Iris pigment epithelial cell (primary cell): ENCODE results near the gene GJD3.
A peak's percentile ranks its signal among the peaks of the same experiment; 100 is the strongest.

Source experiments
- DNase-seq: peaks from one replicate; pipeline ENCODE4 v3.0.0-alpha.2; 2011; ENCODE audit warnings: low read depth

The GJD3 gene

DNA sequence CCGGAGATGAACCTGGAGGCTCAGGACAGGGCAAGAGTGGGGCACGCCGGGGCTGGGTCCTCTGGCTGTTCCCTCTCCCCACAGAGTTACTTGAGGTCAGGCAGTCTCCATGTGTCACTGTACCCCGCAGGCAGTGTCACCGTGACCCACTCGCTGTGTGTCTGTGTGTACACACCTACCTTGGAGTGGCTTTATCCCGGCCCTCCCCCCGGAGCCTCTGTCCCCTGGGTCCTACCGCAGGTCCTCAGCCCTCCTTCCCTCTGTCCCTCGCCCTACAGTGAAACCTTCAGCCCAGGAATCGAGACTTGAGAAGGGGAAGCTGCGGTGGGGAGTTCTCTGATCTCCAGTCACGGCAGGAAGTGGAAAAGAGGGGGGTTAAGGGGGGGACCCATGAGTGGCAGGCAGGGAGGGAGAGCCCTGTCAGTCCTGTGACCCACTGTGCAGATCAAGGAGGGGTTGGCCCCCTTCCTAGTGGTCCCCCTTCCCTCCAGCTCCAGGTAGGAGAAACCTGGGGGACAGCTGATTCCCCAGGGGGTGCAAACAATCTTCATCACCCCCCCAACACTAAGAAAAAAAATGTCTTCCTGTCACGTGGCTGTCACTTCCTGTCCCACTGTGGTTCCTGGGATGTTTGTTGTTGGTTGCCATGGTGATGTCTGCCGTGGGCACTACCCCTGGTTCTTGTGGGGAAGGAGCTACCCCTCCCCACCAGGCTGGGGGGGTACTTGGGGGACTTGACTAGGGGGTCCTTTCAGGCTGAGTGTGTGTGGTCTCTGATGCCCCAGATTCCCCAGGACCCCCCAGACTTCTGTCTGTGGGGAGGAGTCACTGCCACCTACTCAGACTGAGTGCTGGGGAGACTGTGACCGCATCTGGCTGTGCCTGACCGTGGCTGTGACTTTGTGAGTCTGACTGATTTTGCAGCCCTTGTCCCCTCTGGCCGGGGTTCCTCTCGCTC lies 41.9 kb downstream of the GJD3 start:
- DNase-seq: peak; percentile 73

DNA sequence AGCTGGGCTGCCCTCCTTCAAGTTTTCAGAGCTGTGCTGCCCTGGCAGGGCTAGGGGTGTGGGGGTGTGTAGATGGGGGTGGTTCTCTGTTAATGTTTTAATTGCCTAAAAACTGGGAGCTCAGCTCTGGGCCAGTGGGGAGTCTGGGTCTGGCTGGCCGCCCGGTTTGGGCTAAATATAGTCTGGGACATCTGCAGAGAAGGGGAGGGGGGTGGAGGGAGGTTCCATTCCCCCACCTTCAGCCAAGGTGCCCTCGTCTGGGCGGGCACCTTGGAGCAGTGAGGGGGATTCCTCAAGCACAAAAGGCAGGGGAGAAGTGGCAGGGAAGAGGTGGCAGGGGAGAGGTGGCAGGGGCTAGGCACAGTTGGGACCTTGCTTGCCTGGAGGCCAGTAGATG lies 42.6 kb downstream of the GJD3 start:
- DNase-seq: no peak

DNA sequence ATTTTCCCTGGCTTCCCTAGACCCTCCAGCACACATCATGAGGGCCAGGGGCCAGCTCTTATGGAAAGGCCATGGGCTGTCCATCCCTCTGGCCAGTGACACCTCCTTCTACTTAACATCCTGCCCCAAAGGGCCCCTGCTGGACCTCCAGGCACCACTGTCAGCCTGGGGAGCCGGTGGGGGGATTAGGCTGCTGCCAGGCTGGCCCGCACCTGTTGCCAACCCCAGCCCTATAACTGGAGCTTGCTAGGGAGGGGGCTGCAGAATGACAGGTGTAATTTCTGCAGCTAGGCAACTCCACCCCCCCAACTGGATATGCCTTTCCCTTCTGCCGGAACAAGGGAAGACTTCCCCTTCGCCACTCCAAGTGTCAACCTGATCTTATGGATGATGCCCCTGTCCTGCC lies 43.0 kb downstream of the GJD3 start:
- no peak for DNase-seq

DNA sequence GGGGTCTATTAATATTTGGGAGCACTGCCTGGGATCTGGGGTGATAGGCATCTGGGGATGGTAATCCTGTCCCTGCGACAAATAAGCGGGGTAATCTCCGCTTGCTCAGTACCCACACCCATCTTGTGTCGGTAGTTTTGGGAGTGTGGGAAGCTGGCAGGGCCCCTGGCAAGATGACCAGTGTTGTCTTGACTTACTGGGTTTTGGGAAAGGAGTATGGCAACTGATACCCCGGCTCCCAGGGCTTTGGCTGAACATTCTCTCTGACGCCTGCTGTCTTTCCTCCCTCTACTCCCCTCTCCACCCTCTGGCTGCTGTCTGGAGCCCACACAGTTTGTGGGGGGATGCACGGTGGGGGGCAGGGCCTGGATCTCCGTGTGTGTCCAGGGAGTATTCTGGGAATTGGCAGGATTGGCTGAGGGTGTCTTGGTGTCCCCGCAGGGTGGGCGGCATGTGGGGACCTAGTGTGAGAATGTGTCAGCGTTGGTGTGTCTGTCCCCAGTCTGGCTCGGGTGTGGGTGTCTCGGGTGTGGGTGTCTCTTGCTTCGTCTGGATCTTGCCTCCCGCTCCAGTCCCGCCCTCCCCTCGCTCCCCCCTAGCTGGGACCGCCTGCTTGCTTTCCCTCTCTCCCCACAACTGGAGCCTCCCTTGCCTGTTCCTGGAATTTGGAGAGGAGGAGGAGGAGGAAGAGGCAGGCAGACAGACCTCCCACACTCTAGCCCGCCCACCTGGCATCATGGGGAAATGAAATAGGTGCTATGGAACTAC lies 43.6 kb downstream of the GJD3 start:
- DNase-seq: no peak

DNA sequence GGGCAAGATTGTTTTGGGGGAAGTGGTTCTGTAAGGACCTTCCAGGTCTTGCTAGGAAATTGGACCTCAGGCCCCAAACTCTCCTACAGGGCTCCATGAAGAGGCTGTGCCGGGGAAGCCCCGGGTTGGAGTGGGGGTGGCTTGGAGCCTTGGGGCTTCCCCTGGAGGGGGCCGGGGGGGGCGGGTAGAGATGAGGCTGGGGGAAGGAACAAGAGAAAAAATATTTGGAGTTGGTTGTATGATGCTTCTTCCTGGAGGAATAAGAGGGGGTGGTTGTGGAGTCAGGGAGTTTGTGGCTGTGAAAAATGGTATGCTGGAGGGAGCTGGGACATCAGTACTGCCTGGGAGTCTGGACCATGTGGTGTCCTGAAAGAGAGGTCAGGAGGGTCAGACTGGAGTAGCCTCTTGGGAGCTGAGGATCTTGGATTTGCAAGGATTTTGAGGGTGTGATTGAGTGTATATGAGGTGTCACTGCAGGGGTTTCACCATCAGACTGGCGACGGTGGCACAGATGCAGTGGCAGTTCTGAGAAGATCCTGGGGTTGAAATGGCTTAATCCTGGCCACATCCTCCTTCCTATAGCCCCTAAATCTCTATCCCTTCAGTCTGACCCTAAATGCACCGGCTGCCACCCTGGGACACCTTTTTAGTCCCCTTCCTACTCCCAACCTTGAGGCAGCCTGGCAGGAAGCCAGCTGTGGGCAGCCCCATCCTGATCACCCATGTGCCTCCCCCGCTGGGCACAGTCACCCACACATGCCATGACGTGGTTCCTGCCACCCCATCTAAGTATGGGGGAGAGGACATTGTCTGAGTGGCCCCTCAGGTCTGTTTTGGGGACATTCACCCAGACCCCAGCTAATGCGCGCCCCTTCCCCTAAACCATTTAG lies 44.6 kb downstream of the GJD3 start:
- DNase-seq: no peak

DNA sequence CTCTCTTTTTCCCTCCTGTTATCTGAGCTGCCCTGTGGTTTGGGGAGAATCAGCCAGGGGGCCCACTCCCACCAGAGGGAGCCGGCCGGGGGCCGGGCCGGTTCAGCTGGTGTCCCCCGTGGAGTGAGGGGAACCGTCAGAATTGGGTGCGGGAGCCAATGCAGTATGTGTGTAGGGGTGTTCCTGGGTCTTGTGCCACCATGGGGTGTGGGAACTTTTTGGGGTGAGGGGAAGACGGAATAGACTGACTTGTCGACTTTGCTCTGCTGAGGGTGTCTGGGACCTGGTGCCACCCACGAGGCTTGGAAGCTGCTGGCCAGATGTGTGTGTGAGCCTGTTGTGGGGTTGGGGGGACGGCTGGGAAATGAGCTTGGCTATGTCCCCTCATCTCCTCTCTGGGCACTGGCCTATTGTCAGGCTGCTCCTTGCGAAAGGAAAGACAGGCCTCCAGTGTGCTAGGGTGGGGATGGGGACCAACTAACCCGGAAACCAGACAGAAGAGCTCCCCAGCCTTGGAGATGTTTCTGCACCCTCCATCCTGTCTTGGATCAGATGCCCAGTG lies 45.6 kb downstream of the GJD3 start:
- DNase-seq: no peak

DNA sequence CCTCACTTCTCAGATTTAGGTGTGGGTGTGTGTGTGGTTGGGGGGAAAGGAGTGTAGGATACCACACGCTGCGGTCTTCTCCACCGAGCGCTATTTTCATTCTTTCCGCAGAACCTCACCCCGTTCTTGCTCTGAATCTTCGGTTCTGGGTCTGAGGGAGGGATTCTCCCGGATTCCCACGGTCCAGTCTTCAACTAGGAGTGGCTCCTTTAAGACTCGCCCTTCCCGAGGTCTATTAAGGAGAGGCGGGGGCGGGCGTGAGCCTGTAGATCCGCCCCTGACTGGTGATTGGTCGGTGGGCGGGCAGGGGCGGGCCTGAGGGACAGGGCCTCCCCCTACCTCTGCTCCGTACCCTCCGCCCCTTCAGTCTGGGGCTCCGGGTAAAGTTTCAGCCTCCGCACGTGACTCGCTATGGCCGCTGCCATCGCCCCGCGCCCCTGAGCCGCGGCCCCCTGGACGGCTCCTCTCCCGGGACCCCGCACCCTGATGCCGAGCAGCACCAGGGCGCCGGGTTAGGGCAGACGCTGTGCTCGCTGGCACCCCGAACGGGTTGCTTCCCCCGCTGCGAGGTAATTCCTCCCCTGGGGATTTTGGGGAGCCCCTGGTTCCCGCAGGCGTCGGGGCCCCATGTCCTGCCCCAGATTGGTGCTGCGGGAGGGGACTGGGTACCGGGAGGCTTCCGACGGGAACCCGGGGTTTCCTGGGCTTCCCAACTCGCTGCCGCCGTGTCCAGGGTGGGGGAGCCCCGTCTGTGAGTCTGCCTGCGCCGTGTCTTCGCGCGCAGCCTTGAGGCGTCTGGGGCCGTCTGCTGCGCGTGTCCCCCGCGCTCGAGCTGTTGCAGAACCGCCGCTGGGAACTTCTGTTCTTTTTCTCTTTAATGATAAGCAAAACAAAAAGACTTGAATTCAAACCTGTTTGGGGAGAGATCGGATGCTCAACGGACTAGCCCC lies 46.4 kb downstream of the GJD3 start:
- DNase-seq: peak; percentile 97

DNA sequence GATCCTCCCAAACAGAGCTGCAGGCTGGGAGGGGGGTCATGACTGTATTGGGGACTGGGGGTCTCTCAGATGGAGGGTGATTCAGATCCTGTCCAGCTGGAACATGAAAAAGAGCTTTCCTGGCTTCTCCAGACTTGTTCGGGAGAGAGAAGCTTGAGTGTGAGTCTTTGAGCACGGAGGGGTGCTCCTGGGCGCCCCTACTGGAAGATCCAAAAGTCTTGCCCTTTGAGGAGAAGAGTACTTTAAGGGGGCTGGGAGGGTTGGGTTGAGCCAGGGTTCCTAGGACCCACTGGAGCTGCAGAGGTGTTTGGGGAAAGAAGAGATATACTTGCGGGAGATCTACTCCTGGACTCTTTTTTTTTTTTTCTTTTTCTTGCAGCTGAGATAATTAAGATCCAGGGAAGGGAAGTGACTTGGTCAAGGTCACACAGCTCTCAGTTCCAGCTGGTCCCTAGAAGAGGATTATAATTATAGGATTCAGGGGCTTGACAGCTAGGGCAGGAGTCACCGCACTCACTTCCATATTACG lies 47.1 kb downstream of the GJD3 start:
- peak; percentile 75 for DNase-seq

DNA sequence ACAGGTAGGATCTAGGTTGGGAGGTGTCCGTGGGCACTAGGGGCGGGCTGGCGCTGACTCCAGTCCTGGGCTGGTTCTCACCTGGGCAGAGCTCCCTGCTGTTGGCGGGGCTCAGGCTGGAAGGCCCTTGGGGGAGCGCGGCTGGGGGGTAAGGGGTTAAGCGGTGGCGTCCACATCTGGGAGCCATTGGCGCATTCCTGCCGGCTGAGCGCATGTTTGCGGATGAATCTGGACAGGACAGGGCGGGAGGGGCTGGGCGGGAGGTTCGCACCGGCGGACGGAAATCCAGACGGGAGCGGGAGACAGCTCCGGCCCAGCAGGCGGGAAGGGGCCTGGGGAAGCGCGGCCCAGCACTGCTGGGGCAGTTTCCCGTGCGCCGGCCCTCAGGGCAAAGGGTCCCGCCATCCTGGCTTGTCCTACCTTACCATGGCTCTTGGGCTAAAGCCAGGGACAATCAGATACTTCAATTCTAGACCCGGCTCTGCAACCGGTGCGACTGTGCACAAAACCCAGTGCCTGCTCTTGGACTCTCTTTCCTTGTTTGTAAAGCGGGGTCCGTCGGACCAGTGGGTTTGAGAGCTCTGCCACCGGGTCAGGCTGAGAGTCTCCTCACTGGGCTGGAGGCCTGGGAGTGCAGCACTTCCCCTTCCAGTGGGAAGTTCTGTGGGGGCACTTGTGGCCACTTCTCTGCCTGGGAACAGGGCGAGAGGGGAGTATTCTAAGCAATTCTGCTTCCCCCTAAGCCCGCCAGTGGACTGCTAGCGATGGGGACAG lies 47.8 kb downstream of the GJD3 start:
- DNase-seq: peak; percentile 73

DNA sequence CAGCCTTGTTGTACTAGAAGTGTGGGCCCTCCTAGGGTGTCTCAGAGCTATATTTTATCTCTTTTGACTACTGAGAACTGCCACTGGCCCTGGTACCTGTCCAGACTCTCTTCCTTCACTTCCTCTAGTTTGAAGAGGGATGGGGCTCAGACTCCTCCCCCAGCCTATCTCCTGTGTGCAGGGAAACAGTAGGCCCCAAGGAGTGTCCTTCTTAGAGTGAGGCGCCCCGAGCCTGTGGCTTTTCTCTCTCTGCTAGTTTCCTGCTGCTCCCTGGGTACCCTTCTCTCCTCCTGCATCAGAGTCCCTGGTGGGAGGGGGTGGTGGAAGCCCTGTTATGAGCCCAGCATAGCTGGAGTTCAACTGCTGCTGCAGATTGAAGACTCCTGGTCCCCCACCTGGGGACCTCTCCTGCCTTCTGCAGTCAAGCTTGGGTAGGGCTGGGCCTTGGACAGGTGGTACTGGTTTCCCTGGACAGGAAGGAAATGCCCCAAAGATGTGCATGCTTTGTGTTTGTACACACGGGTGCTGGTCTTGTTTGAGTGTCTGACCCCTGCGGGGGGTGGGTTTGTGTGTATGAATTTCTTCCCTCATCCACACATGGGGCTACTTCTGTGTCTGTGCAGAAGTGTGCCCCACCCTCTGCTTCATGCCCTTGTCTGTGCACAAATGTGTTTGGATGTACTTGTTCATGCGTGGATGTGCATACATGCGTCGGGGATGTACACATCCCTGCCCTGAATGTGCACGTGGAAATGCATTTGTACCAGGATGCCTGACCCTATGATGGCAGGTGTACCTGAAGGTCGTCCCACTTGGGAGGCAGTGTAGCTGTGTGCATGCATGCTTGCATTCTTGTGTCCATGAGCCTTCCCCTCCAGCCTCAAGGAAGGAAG lies 48.6 kb downstream of the GJD3 start:
- DNase-seq: no peak

DNA sequence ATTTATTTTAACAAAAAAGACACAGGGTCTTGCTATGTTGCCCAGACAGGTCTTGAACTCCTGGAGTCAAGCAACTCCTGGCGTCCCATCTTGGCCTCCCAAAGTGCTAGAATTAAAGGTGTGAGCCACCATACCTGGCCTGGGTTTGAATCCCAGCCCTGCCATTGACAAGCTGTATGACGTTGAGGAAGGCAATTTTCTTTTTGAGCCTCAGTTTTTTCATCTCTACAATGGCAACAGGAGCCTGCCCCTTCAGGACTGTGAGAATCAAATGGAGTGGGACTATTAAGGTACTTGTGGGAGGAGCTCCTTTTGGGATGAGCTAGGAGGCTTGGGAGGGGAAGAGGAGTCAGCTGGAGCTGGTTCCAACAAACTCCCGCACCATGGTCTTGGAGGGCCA lies 49.3 kb downstream of the GJD3 start:
- no peak for DNase-seq

DNA sequence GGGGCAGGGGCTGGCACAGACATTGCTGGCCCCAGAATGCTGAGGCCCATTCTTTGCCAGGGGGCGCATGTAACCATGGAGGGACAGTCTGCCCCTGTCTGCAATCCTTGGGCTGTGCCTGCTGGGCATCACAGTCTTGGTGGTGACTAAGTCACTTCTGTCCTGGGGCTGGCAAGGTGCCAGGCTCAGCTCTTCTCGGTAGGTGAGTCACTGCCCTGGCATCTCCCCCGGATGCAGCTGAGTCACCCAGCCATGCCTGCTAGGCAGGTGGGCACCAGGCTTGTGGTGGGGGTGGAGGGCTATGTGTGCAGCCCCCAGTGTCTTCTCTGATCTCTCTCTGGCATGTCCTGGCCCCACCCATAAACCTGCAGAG lies 50.0 kb downstream of the GJD3 start:
- peak; percentile 82 for DNase-seq

DNA sequence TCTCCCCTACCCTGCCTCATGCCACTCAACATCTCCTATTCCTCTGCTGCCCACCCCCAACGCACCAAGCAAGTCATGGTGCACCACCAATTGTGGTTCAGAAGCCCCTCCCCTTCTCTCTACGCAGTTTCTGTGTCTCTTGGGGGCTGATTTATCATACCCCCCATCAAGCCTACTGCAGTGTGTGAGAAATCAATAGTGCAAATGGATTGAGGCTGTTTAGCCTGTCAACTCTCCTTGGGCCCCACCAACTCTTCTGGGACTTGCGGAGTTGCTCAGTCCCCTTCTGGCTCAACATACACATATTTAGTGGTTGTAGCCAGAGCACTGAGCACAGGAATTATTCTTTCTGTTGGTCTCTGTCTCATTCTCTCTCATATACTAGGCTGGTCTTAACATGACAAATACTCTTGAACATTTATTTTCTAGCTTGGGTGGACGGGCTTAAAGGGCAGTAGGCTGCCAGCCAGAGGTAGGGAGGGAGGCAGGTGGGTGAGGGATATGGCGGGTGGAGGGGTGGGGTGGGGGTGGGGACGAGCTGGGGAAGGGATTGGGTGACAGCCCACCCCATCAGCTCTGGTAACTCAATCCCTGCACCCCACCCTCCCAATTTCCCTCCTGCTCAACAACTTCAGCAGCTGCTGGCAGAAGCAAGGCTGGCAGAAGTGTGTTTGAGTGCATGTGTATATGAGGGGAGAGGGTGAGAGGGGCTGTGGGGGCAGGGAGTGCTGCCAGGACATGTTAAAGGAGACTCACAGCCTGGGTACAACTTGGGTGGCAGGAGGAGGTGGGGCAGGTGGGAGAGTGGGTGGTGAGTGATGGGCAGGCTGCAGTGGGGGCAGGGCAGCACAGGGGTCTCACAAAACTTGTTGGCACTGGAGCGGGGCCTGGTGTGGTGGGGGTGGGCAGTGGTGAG lies 50.6 kb downstream of the GJD3 start:
- no peak for DNase-seq
